PC-3 (cell line): ENCODE measurements around the gene ASB2. TPM values are rescaled to one million over a fixed set of nuclear protein-coding genes. Genes with fewer than 3 reads are reported as not detected.

Experiments
- ATAC-seq: fragments of 200-7000 bp; cut with Tn5 transposase; 2 replicates; pipeline ENCODE4 v1.9.1; 2020; ENCODE audit warnings: mild to moderate bottlenecking, moderate library complexity
- BruUV-seq: library from RNA; stranded (reverse); fragments of 400-500 nt; replicated peaks from 2 replicates; lab custom pipeline; 2021; lab: Mats Ljungman, UMichigan
- CTCF ChIA-PET: fragments of 300-600 bp; sonication (Branson Sonifier 250); formaldehyde crosslinking; loops from one replicate; lab custom pipeline; 2022; ENCODE audit warnings: antibody characterized with exemption; lab: Charles Lee
- POLR2A ChIA-PET: fragments of 300-600 bp; sonication (Branson Sonifier 250); formaldehyde crosslinking; loops from one replicate; lab custom pipeline; 2022; ENCODE audit warnings: antibody characterized with exemption; ENCODE audit not compliant: unreplicated experiment; lab: Charles Lee
- DNase-seq: peaks from one replicate; pipeline ENCODE4 v3.0.0-alpha.2; 2015
- H2AFZ ChIP-seq: fragments of 300-600 bp; sonication (generic); 2 replicates; pipeline ENCODE4 v1.6.0; 2016; ENCODE audit warnings: antibody characterized with exemption, low read length
- H3F3A ChIP-seq: fragments of 300-600 bp; sonication (generic); one replicate; pipeline ENCODE4 v1.6.0; 2017; ENCODE audit warnings: antibody characterized with exemption, low read length, control low read depth, mild to moderate bottlenecking; ENCODE audit not compliant: unreplicated experiment
- H3K27ac ChIP-seq: fragments of 300-600 bp; sonication (generic); 2 replicates; pipeline ENCODE4 v1.5.1; 2016; ENCODE audit warnings: mild to moderate bottlenecking, low read length
- H3K27me3 ChIP-seq: fragments of 300-600 bp; sonication (generic); 2 replicates; pipeline ENCODE4 v1.6.1; 2016; ENCODE audit warnings: low read length, mixed read lengths
- H3K36me3 ChIP-seq: fragments of 300-600 bp; sonication (generic); 2 replicates; pipeline ENCODE4 v1.6.1; 2016; ENCODE audit warnings: low read depth, mixed run types, low read length, mixed read lengths
- H3K4me1 ChIP-seq: fragments of 300-600 bp; sonication (generic); 2 replicates; pipeline ENCODE4 v1.5.1; 2016; ENCODE audit warnings: low read length; ENCODE audit not compliant: insufficient read depth
- H3K4me2 ChIP-seq: fragments of 300-600 bp; sonication (generic); 2 replicates; pipeline ENCODE4 v1.6.0; 2016; ENCODE audit warnings: low read length
- H3K4me3 ChIP-seq: fragments of 300-600 bp; sonication (generic); 2 replicates; pipeline ENCODE4 v1.5.1; 2016; ENCODE audit warnings: mild to moderate bottlenecking, low read length, mixed read lengths
- H3K79me2 ChIP-seq: fragments of 300-600 bp; sonication (generic); 2 replicates; pipeline ENCODE4 v1.6.1; 2017; ENCODE audit warnings: low read length, mixed read lengths
- H3K9ac ChIP-seq: fragments of 300-600 bp; sonication (generic); 2 replicates; pipeline ENCODE4 v1.6.0; 2016; ENCODE audit warnings: mild to moderate bottlenecking, low read length
- H3K9me2 ChIP-seq: fragments of 300-600 bp; sonication (generic); replicated peaks from 2 replicates; pipeline ENCODE4 v1.6.1; 2016; ENCODE audit warnings: mixed run types, low read length, mixed read lengths
- H3K9me3 ChIP-seq: fragments of 300-600 bp; sonication (generic); 2 replicates; pipeline ENCODE4 v1.6.1; 2016; ENCODE audit warnings: low read length, mixed read lengths
- H4K20me1 ChIP-seq: fragments of 300-600 bp; sonication (generic); 2 replicates; pipeline ENCODE4 v1.6.1; 2016; ENCODE audit warnings: low read length, mixed read lengths
- CTCF ChIP-seq: fragments of 300-600 bp; sonication (generic); conservative IDR thresholded peaks from 2 replicates; pipeline ENCODE4 v1.5.1; 2017; ENCODE audit warnings: antibody characterized with exemption, low read depth, mild to moderate bottlenecking, low read length
- EZH2 ChIP-seq: fragments of 300-600 bp; sonication (generic); IDR thresholded peaks from one replicate; pipeline ENCODE4 v1.6.1; 2017; ENCODE audit warnings: antibody characterized with exemption, mild to moderate bottlenecking, low read length; ENCODE audit not compliant: unreplicated experiment
- EZH2phosphoT487 ChIP-seq: fragments of 300-600 bp; sonication (generic); IDR thresholded peaks from 2 replicates; pipeline ENCODE4 v1.6.1; 2018; ENCODE audit warnings: mild to moderate bottlenecking, antibody characterized with exemption, low read length, borderline replicate concordance
- intact Hi-C: fragments of 100-400 bp; cut with micrococcal nuclease; formaldehyde crosslinking; loops from 2 replicates; pipeline ENCODE4 v1.9.0; 2023
- total RNA-seq: library from RNA; depleted of rRNA; stranded (reverse); fragments of >200 nt; gene quantifications from 2 replicates; pipeline ENCODE4 v1.2.3, GENCODE V29; 2014

Gene ASB2
- total RNA-seq, 1 experiment from 2014 or later, result 0.22 TPM

GRCh38 chr14:93991212-93991611 is 14.8 kb upstream of the ASB2 start:
- H3K36me3 ChIP-seq, result no peaks in the 10 kb centered on the region
- H3K9me3 ChIP-seq, result no peaks in the 10 kb centered on the region
- no peaks in the 10 kb centered on the region for H3K27me3 ChIP-seq
- no peak overlapping the region for H3K9ac ChIP-seq
- peaks cover 11% of the 10 kb centered on the region; the same call in 1 of the 2 replicates for H3K4me1 ChIP-seq
- H3K4me2 ChIP-seq, result no peak overlapping the region
- H3K4me3 ChIP-seq, result no peak overlapping the region
- H3K79me2 ChIP-seq, result no peaks in the 10 kb centered on the region
- ChIA-PET CTCF (no interaction called here), POLR2A (no interaction called here)
- H3K27ac ChIP-seq, result no peak overlapping the region
- no TSS peak for BruUV-seq
- no peak for TF ChIP-seq EZH2
- no peak for TF ChIP-seq CTCF
- no peak for TF ChIP-seq EZH2phosphoT487
- H4K20me1 ChIP-seq, result no peaks in the 10 kb centered on the region
- DNase-seq (no peak), ATAC-seq (no peak)
- intact Hi-C loops, result no loop called here
- H3F3A ChIP-seq, result no peaks in the 10 kb centered on the region
- H3K9me2 ChIP-seq, result no peaks in the 10 kb centered on the region
- no peak overlapping the region for H2AFZ ChIP-seq

- peaks cover 6% of the 10 kb centered on the region; the same call in 1 of the 2 replicates for H3K4me1 ChIP-seq
- H3K36me3 ChIP-seq, result no peaks in the 10 kb centered on the region
Observed at GRCh38 chr14:93989939-93990338, 13.6 kb upstream of the ASB2 start.

More at GRCh38 chr14:93989939-93990338, 13.6 kb upstream of the ASB2 start:
- ChIA-PET CTCF (no interaction called here), POLR2A (no interaction called here)
- Histone ChIP-seq H3K27me3 (no peaks in the 10 kb centered on the region), H3F3A (no peaks in the 10 kb centered on the region), H3K4me2 (no peak overlapping the region), H3K79me2 (no peaks in the 10 kb centered on the region), H3K27ac (no peak overlapping the region), H3K4me3 (no peak overlapping the region), H3K9ac (no peak overlapping the region), H3K9me2 (no peaks in the 10 kb centered on the region), H3K9me3 (no peaks in the 10 kb centered on the region), H2AFZ (no peak overlapping the region), H4K20me1 (no peaks in the 10 kb centered on the region)
- TF ChIP-seq CTCF, result no peak
- BruUV-seq, result no TSS peak
- DNase-seq (no peak), ATAC-seq (no peak)
- intact Hi-C loops, result no loop called here
